HT-29 (cell line): ENCODE measurements around the gene SP7. TPM values are rescaled to one million over a fixed set of nuclear protein-coding genes. Genes with fewer than 3 reads are reported as not detected.
"Not testable (repeated sequence)": the region's sequence is repeated elsewhere in the genome, so short reads cannot be mapped to it uniquely, and the experiment has no call there.

Experiments used
- DNase-seq: peaks from one replicate; pipeline ENCODE4 v3.0.0-alpha.2; 2015; ENCODE audit warnings: low spot score
- total RNA-seq: library from RNA; depleted of rRNA; stranded (reverse); fragments of >200 nt; shearing (Covaris generic); gene quantifications from 2 replicates; pipeline ENCODE4 v1.2.3, GENCODE V29; 2014; rRNA removed

The SP7 gene
- total RNA-seq, result not detected in 2 replicates

DNA sequence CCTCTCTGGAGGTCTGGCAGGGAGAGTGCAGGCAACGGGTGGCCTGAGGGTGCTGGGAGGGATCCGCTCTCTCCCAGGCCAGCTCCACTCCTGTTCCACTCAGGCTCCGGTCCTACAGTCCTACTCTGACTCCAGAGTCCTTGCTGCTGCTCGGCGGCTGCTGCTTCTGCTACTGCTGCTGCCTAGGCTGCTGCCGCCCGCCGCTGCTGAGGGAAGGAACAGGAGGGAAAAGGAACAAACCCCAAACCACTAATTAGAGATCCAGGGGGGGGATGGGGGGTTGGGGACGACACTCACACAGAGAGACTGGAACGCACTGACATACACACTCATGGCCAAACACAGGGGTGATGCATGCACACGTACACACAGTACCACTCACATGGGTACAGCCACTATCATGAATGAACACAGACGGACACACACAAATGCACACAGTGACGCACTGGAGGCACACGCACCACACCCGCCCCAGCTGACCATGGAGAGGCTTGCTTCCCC, at the start of gene SP7:
TSS of gene SP7 (minus strand) at position 174 of the 501 bp plus-strand sequence. CDS start 708 bp downstream, outside the sequence.
- DNase-seq, result no peak

GRCh38 chr12:53383258-53383657, 47.1 kb upstream of the SP7 start:
- no peak for DNase-seq

- peak; percentile 59 for DNase-seq
These were observed 45.8 kb upstream of the SP7 start for GRCh38 chr12:53381731-53382630.

DNA sequence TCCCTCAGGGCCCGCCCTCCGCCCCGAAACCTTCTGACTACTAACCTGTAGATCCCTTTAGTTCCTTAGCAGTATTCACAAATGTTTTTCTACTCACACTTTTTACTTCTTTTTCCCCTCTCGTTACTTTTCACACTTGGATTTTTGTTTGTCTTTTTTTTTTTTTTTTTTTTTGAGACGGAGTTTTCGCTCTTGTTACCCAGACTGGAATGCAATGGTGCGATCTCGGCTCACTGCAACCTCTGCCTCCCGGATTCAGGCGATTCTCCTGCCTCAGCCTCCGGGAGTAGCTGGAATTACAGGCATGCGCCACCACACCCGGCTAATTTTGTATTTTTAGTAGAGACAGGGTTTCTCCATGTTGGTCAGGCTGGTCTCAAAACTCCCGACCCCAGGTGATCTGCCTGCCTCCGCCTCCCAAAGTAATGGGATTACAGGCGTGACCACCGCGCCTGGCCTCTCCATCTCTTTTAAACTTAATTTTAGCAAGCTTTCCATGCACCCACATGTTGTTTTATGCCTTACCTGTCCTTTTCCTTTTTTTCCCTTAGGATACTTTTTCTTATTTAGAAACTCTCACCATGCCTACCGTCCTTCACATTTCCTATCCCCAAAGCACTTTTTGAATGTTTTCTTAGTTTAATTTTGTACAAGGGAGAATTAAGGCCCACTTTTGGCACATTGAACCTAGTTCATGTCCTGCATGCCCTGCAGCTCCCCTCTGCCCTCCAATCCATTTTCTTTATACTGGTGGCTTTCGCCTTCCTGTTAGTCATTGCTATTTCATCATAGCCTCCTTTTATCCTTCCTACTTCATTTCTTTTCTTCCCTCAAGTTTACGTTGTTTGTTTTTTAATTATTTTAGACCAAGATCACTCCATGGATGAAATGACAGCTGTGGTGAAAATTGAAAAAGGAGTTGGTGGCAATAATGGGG, 44.9 kb upstream of the SP7 start:
- peak; percentile 34 for DNase-seq

GRCh38 chr12:53380104-53380793, 44.1 kb upstream of the SP7 start, which contains the start of gene SP1:
TSS of gene SP1 (plus strand) at chr12:53380176. CDS start at chr12:53380292, 116 bp downstream.
- DNase-seq, result peak; percentile 93

DNA sequence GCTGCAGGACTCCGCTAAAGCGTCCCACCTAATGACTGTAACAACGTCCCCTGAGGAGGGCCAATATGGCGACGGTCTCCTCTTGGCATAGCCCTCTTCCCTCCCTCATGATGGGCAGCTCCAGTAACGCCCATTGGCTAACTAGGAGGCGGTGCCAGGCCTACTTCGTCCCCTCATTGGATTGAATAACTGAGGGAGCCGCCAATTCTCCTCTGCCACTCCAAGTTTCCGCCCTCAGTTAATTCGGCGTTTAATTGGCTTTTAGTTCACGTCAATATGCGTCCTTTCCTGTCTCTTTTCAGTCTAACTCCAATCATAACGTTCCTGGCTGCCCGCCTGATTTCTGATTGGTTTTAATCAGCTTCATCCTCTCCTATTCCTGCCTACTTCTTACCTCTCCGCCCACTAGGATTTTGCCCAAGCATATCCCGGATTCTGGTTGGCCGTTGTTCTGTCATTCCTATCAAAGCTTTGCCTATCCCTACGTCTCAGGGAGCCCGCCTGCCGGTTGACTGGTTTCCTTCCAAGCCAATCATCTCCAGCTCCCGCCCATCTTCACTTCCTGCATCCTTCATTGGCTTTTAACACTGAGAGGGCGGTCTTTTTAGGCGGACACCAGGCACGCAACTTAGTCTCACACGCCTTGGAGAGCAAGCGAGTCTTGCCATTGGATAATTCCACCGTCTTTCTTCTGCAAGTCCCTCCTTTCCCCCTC, 43.4 kb upstream of the SP7 start:
- peak; percentile 100 for DNase-seq

DNA sequence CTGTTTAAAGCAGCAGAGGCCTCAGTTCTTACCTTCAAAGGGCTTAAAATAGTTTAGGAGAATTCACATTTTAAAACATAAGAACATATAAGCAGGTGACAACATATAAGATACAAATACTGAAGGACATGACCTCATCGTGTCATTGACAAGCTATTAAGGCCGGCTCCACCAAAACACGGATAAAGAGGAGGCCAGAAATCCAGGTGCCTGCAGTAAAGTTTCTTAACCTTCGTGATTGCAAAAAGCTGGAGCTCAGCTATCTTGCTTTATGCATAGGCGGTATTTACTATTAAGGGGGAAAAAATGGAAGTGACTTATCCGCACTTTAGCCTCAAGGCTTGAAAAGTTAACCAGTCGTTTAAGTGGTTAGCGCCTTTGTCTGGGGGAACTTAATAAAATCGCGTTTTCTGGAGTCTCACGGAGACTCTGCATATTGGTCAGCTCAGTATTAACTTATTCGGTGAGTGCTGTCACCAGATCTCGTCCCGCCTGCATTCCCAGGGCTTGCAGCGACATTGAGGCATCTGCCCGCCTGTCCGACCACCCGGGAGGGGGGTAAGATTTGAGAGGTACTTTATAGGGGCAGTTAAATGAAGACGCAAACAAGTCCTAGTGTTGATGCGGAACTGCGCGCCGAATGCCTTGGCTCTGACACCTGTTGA, 42.7 kb upstream of the SP7 start:
- DNase-seq, result peak; percentile 21

DNA sequence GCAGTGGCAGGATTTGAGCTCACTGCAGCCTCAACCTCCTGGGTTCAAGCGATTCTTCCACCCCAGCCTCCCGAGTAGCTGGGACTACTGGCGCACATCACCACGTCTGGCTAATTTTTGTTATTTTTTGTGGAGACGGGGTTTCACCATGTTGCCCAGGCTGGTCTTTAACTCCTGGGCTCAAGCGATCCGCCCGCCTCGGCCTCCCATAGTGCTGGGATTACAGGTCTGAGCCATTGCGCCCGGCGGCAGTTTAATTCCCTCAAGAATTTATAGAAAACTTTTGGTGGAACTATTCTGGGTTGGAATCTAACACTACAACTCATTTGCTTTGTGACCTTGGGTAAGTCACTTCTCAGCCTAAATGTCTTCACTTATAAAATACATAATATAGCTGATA, 42.1 kb upstream of the SP7 start:
- DNase-seq, result no peak

- no peak for DNase-seq
These were observed 40.6 kb upstream of the SP7 start for GRCh38 chr12:53376747-53377146.

DNA sequence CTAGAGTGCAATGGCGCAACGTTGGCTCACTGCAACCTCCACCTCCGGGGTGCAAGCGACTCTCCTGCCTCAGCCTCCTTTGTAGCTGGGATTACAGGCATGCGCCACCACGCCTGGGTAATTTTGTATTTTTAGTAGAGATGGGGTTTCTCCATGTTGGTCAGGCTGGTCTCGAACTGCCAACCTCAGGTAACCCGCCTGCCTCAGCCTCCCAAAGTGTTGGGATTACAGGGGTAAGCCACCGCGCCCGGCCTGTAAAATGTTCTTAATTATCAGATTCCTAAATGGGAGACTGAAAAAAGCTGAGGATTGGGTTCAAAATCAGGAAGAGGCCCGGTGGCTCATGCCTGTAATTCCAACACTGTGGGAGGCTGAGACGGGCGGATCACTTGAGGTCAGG, 38.1 kb upstream of the SP7 start:
- DNase-seq, result not testable (repeated sequence)

GRCh38 chr12:53373554-53374133, 37.5 kb upstream of the SP7 start:
- not testable (repeated sequence) for DNase-seq

GRCh38 chr12:53365245-53365904, 29.2 kb upstream of the SP7 start:
- DNase-seq, result no peak

GRCh38 chr12:53361638-53362037, 25.5 kb upstream of the SP7 start:
- not testable (repeated sequence) for DNase-seq

GRCh38 chr12:53358836-53359419, 22.8 kb upstream of the SP7 start:
- no peak for DNase-seq

DNA sequence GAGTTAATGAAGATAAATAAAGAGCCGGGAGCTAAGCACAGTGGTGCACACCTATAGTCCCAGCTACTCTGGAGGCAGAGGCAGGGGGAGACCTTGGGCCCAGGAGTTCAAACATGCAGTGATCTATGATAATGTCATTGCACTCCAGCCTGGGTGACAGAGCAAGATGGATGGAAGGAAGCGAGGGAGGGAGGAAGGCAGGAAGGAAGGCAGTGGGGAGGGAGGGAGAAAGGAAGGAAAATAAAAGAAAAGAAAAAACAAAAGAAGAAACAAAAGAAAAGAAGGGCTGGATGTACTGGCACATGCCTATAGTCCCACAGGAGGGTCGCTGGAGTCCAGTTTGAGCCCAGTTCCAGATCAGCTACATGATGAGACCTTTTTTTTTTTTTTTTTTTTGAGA, 19.0 kb upstream of the SP7 start:
- DNase-seq, result no peak

DNA sequence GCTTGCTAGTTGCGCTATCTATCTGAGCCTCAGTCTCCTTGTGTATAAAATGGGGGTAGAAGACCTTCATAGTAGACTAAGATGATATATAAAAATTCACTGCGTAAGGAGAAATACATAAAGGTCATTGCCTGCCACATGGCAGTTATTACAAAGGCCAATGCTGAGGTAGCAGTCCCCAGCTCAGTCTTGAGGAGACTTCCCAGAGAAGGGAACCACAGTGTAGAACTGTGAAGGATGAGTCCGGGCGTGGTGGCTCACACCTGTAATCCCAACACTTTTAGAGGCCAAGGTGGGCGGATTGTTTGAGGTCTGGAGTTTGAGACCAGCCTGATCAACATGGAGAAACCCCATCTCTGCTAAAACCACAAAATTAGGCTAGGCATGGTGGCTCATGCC, 17.1 kb upstream of the SP7 start:
- DNase-seq, result no peak

DNA sequence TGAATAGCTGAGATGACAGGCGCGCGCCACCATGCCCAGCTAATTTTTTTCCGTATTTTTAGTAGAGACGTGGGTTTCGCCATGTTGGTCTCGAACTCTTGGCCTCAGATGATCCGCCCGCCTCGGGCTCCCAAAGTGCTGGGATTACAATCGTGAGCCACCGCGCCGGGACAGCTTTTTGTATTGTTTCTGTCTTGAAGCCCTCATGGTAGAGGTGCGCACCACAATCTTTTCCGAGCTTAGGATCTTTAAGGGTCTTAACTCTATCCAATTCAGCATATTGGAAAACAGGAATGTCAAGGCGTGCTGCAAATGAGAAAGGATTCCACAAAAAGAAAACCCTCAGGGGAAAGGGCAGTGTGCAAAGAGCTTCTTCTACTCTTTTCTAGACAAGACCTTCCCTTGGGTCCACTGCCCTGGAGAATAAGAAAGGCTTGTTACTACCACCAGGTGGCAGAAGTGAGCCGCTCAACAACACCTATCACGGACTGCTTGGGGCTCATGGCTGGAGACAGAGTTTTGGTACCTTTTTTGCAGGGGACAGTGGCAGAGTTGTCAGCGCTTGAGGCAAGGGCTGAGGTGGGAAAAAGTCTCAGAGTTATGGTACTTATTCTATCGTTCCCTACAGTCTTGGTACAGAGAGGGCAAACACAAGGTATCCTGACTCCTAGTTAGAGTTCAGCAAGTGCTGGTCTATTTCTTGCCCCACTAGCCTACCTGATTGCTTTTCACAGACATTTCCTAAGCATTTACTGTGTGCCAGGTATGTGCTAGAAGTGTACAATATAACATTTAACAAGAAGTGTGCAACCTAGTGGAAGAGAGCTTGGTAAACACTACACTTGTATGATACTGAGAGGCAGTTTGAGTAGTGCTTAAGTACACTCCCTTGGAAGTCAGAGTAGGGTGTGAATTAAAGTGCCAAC, 16.4 kb upstream of the SP7 start:
- DNase-seq, result peak; percentile 97

GRCh38 chr12:53347905-53348304, 11.8 kb upstream of the SP7 start:
- DNase-seq, result no peak
